Erythroblast (primary cell): ENCODE data around the gene ANAPC1.
"Not testable (repeated sequence)": the region's sequence is repeated elsewhere in the genome, so short reads cannot be mapped to it uniquely, and the experiment has no call there.

Experiments
- DNase-seq, 2 experiments: peaks; one replicate each; lab custom pipeline; 2025; lab: John Stamatoyannopoulos, UW
- GATA1 ChIP-seq: IDR thresholded peaks from 2 replicates; pipeline ENCODE4 v1.6.1; 2011; ENCODE audit warnings: low read depth, mild to moderate bottlenecking, control low read depth, low read length, moderate library complexity
- POLR2A ChIP-seq: IDR thresholded peaks from 2 replicates; pipeline ENCODE4 v1.6.1; 2011; ENCODE audit warnings: mild to moderate bottlenecking, low read length

ANAPC1 gene, protein sequence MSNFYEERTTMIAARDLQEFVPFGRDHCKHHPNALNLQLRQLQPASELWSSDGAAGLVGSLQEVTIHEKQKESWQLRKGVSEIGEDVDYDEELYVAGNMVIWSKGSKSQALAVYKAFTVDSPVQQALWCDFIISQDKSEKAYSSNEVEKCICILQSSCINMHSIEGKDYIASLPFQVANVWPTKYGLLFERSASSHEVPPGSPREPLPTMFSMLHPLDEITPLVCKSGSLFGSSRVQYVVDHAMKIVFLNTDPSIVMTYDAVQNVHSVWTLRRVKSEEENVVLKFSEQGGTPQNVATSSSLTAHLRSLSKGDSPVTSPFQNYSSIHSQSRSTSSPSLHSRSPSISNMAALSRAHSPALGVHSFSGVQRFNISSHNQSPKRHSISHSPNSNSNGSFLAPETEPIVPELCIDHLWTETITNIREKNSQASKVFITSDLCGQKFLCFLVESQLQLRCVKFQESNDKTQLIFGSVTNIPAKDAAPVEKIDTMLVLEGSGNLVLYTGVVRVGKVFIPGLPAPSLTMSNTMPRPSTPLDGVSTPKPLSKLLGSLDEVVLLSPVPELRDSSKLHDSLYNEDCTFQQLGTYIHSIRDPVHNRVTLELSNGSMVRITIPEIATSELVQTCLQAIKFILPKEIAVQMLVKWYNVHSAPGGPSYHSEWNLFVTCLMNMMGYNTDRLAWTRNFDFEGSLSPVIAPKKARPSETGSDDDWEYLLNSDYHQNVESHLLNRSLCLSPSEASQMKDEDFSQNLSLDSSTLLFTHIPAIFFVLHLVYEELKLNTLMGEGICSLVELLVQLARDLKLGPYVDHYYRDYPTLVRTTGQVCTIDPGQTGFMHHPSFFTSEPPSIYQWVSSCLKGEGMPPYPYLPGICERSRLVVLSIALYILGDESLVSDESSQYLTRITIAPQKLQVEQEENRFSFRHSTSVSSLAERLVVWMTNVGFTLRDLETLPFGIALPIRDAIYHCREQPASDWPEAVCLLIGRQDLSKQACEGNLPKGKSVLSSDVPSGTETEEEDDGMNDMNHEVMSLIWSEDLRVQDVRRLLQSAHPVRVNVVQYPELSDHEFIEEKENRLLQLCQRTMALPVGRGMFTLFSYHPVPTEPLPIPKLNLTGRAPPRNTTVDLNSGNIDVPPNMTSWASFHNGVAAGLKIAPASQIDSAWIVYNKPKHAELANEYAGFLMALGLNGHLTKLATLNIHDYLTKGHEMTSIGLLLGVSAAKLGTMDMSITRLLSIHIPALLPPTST (N-terminal part only)

GRCh38 chr2:111883661-111884591 lies at the start of gene ANAPC1:
TSS of gene ANAPC1 (minus strand) at chr2:111884193. CDS start at chr2:111880825, 3,368 bp downstream.
- peak; percentile 90 for DNase-seq

DNA sequence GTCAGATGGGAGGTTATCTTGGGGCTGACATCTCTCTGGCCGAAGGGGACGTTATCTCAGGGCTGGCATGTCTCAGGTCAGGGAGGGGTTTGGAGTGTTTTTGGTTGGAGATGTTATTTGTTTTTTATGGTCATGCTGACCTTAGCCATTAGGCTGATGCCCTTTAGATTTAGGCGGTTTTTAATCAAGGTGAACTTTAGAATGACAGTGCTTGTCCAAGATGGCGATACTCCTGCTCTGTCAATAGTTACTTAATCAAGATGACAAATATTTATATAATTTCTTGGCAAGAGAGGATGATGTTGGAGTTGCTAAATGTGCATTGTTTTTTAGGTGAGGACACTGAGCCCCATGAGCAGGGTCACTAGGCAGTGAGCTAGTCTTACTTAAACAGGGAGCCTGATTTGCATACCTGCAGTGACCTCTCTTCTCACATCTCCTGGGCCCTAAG lies 48.9 kb upstream of the ANAPC1 start:
- no peak for DNase-seq
- TF ChIP-seq POLR2A (no peak), GATA1 (no peak)

More at GRCh38 chr2:111883661-111884591, at the start of gene ANAPC1:
- TF ChIP-seq POLR2A (peak; percentile 88), GATA1 (no peak)

DNA sequence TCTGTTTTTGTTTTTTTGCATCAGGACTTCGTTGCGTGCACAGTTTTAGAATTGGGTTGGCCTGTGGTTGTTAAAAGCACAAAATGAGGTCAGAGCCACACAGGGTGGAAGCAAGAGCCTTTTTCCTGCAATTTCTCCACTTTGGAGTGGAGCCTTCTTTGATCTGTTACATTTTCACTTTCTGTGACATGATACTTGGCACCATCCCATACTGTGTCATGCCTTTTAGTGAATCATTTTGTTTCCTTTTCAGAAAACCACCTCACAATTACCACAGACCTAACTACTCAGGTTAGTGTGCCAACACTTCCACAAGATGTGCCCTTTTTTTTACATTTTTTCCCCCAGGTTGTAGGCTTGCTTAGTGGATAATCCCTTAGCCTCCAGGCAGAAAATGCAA lies 46.9 kb upstream of the ANAPC1 start:
- TF ChIP-seq GATA1 (no peak), POLR2A (no peak)
- DNase-seq, result no peak

GRCh38 chr2:111930409-111930808 lies 46.4 kb upstream of the ANAPC1 start:
- no peak for TF ChIP-seq GATA1
- TF ChIP-seq POLR2A, result no peak
- DNase-seq, result no peak

DNA sequence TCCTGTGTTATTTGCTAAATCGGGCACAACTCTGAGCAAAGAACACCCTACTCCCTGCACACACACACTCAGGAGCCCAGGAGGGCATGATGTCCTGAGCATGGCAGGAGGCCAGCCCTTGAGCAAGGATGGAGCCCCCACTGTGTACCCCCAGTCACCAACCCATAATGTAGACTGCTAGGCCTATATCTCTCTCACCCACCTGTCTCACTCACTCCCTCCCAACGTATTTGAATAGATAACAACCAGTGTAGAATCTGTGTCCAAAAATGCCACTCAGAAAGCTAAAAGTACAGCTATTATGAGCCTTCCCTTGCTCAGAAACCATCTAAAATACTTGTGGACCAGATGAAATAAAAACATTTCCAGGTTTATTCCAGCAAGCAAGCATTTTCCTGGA lies 43.7 kb upstream of the ANAPC1 start:
- TF ChIP-seq GATA1 (no peak), POLR2A (no peak)
- peak; percentile 71 to 82 for DNase-seq

DNA sequence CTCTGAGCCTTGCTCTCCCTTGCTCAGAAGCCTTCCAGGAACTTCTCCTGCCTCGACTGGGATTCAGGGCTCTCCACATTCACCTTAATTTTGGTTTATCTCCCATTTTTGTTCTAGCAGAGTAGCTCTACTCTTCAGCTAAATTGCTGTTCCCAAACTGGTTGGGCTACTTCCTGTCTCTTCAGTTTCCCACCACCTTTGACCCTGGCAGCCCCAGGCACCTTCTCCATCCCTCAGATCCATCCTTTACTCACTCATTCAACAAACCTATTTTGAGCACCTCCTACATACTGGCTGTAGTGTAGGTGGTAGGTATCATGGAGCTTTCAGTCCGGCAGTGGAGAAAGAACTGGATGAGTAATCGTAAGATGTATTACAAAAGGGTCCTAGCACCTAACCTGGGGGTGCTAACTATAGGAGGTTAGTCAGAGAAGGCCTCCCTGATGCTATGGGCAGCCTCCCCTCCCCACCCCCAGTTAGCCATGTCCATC lies 40.7 kb upstream of the ANAPC1 start:
- no peak for DNase-seq
- no peak for TF ChIP-seq POLR2A
- no peak for TF ChIP-seq GATA1

DNA sequence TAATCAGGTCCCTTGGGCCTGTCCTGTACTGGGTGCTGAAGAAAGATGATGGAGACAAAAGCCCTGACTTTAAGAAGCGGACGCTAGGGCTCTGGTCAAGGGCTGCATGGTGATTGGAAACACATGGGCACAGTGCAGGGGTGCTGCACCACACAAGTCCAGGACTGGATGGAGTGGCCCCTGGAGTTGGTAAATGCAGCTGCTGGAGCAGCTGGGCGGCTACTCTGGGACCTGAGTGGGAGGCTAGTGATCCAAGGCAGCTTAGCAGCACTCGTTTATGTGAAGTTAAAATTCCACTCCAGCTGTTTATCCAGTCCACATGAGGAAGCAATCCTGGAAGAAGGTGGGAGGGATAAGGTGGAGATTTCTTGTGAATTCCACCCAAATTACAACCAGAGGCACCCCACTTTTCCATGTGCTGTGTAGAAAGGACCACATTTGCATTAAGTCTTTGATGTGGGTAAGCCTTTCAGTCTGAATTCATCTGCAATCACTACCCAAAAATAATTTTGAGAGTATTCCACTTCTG lies 39.3 kb upstream of the ANAPC1 start:
- TF ChIP-seq GATA1, result no peak
- no peak for TF ChIP-seq POLR2A
- no peak for DNase-seq

DNA sequence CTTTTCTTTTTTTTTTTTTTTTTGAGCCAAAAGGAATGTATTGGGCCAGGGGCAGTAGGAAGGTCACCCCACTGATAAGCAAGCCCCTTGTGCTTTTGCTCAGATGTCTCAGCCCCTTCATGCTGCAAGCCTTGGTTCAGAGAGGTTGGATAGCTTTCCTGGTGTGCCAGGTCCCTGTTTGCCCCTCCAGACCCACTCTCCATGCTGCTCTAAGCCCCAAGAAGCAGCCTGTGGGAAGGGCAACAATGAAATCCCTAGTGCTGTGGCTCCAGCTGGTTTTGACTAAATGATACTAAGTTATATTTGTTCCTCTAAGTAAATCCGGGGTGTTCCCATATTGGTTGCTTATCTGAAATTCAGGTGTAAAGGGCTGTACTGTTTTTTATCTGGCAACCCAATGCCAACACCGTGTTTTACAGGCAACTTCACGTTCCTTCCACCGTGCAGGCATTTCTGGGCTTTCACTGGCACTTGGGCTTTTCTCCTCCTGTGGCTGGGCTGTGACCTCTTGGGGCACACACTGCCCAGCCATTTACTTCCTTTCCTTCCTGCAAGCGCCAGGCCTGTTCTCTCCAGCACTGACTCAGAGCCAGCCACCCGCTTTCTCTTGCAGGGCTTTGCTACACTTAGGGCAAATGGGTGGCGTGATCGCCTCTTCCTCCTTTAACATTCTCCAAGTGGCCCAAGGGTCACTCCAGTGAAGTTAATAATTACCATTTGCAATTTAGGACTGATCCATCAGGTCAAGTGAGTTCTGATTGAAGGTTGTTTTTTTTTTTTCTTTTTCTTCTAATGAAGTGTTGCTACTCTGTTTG lies 36.0 kb upstream of the ANAPC1 start:
- no peak for DNase-seq
- TF ChIP-seq GATA1 (no peak), POLR2A (no peak)

- DNase-seq, result peak; percentile 14 to 28
- TF ChIP-seq GATA1 (no peak), POLR2A (no peak)
Measured at GRCh38 chr2:111919365-111919764, 35.4 kb upstream of the ANAPC1 start.

- peak; percentile 83 to 86 for DNase-seq
- TF ChIP-seq POLR2A (no peak), GATA1 (no peak)
Measured at GRCh38 chr2:111918383-111918806, 34.4 kb upstream of the ANAPC1 start.

DNA sequence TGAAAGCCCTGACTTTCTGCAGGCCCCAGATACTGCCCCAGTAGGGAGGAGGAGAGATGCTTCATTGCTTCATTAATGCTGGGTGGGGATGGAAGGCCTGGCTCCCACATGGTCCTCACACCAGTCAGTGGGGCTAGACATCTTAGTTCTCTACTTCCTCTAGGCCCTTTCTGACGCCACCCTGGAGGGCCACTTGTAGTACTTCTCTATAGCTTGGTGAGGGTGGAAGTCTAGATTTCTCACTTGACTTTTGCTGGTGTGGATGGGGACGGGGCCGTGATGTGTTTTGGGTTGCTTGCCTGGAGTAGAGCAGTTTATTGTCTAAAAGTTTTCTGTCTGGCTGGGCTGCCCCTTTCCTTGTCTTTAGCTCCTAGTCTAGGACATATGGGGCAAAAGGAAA lies 33.1 kb upstream of the ANAPC1 start:
- DNase-seq, result no peak
- no peak for TF ChIP-seq GATA1
- no peak for TF ChIP-seq POLR2A

DNA sequence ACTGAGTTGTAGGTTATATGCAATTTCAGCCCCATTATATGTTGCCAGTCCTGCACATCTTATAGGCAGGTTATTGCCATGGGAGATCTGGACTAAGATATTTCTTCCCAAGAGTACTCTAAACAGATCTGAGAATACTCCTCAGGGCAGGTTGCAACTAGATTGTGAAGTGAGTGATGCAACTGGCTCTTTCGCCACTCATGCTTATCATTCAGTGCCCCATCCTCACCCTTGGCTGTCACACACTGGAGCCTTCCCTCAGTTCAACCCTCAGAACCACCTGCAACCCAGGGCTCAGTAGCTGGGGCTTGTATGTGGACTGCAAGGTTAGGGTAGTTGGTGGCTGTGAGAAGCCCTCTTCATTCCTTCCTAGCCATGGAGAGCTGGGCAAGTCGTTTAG lies 28.6 kb upstream of the ANAPC1 start:
- peak; percentile 21 to 64 for DNase-seq
- TF ChIP-seq GATA1, result no peak

- not testable (repeated sequence) for DNase-seq
Measured at GRCh38 chr2:111911295-111911977, 27.4 kb upstream of the ANAPC1 start.
